22Rv1 (cell line): ENCODE measurements around the gene SLC4A1.

Experiments used
- H3K27ac ChIP-seq: fragments of 450-650 bp; 2 replicates; pipeline ENCODE4 v1.5.1; 2017
- ZFX ChIP-seq: fragments of 450-650 bp; IDR thresholded peaks from 2 replicates; pipeline ENCODE4 v1.6.1; 2017; ENCODE audit warnings: antibody characterized with exemption, borderline replicate concordance
- TF ChIP-seq, protein P1 (sequence below): fragments of 450-650 bp; IDR thresholded peaks from 2 replicates; pipeline ENCODE4 v1.5.1; 2017; ENCODE audit warnings: mild to moderate bottlenecking

Gene SLC4A1

DNA sequence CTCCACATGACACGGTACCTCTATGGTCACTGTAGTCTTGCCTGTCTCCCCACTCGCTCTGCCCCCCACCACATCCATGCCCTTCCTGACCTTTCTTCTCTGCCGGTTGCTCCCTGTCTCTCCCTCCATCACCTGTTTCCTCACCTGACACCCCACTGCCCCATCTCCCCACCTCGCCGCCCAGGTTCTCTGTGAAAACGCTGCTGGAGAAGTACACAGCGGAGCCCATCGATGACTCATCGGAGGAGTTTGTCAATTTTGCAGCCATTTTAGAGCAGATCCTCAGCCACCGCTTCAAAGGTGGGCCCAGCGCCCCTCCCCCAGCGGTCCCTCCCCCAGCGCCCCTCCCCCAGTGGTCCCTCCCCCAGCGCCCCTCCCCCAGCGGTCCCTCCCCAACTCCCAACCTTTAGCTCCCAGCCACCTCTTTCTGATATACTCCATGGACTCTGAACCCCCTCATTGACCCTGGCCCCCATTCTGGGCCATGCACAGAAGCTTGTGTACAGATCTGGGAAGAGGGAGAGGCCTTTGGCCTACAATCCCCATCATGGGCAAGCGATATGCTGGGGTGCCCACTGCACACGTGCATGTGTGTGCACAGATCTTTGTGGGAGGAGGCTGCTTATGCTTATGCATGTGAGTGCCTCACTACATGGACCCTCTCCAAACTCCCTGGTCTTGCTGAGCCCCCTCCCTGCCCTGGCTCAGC lies 44.6 kb upstream of the SLC4A1 start:
- TF ChIP-seq, protein P1, sequence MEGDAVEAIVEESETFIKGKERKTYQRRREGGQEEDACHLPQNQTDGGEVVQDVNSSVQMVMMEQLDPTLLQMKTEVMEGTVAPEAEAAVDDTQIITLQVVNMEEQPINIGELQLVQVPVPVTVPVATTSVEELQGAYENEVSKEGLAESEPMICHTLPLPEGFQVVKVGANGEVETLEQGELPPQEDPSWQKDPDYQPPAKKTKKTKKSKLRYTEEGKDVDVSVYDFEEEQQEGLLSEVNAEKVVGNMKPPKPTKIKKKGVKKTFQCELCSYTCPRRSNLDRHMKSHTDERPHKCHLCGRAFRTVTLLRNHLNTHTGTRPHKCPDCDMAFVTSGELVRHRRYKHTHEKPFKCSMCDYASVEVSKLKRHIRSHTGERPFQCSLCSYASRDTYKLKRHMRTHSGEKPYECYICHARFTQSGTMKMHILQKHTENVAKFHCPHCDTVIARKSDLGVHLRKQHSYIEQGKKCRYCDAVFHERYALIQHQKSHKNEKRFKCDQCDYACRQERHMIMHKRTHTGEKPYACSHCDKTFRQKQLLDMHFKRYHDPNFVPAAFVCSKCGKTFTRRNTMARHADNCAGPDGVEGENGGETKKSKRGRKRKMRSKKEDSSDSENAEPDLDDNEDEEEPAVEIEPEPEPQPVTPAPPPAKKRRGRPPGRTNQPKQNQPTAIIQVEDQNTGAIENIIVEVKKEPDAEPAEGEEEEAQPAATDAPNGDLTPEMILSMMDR, result no peak
- no peak for TF ChIP-seq ZFX
- no peak overlapping the region for H3K27ac ChIP-seq

DNA sequence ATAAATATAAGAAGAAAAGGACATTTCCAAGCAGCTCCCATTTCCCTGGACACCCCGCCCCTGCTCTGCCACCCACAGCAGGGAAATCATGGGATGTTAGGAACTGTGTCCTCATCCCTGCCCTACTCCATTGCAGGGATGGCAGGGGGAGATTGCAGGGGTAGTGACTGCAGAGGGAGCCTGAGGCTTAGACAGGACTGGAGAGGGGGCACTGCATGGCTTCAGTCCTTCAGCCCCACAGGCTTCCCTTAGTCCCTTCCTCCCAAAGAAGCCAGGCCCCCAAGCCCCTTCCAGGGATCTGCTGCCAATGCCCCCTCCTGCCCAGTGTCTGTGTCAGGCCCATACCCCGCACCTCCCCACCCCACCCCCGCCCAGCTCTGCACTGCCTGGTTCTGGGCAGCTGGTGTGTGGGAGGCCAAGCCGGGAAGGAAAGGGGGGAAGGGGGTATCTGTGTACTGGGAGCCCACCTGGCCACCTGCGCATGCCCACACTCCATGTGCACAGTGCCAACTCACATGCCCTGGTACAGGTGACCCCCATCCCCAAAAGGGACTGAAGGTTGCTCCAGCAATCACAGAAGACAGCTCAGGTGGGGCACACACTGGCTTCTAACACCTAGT lies 43.7 kb upstream of the SLC4A1 start:
- no peak for TF ChIP-seq ZFX
- TF ChIP-seq, protein P1, result no peak

DNA sequence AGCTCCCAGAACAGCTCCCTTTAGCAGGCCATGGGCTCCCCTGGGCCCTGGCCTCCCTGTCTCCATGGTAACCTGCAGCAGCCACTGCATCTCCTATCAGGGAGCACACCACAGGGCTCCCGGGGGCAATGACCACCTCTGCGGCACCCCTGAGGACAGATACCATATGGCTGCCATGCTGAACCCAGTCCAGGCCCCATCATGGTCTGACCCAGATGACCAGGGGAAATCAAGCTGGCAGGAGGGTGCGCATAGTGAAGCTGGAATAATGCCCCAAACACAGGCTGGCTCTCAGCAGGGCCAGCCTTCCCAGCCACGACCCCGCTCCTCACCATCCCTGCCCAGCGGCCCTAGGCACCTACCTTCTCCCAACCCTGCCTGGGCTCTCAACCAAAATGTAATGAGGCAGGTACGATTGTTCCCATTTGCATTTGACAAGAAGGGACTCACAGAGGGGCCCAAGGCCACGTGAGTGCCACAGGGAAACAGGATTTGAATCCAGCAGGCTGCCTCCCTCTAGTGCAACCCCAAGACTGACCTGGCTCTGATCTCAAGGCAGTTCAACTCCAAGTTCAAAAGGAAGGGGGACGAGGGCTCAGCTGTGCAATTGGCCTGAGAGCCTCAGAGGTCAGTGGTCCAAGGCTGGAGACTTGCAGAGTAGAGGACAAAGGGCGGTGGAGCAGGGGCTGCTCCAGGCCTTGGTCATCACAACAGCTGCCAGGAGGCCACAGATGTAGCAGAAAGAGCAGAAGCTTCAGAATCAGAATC lies 42.9 kb upstream of the SLC4A1 start:
- H3K27ac ChIP-seq, result no peak overlapping the region
- TF ChIP-seq, protein P1, result no peak
- TF ChIP-seq ZFX, result no peak

More for the DNA sequence above, 43.7 kb upstream of the SLC4A1 start:
- H3K27ac ChIP-seq, result no peak overlapping the region

DNA sequence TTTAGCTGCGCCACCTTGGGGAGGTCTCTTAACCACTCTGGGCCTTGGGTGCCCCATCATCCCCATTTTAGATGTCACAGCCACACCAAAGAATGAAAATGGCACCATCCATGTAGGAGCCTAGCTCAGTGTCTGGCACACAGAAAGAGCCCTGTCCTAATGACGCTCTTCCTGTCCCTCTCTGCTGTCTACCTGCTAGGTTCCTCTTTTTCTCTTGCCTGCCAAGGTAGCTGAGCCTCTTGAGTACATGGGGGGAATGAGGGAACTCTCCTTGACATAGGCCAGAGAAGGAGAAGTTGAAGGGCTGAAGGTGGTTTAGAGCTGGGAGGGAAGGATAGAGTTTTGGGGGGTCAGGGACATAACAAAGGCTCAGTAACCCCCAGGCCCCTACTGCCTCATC lies 42.3 kb upstream of the SLC4A1 start:
- no peak overlapping the region for H3K27ac ChIP-seq
- TF ChIP-seq, protein P1, result no peak
- TF ChIP-seq ZFX, result no peak

DNA sequence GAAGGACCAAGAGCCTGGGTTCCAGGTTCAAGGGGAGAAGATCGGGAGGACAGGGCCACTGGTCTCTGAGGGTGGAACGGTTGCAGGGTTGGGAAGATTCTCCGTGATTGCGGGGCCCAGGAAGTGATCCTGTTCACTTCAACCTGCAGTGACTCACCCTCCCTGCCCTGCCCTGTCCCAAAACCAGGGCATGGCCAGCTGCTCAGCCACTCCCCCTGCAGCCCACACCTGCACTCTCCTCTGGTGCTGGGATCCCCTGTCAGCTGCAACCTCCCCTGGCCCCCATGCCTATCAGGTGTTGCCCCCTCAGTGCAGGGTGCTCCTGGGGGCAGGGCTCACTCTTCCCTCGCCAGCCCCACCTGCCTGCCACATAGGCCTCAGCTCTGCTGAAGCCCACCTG lies 41.5 kb upstream of the SLC4A1 start:
- TF ChIP-seq, protein P1, result no peak
- TF ChIP-seq ZFX, result no peak
- H3K27ac ChIP-seq, result no peak overlapping the region

DNA sequence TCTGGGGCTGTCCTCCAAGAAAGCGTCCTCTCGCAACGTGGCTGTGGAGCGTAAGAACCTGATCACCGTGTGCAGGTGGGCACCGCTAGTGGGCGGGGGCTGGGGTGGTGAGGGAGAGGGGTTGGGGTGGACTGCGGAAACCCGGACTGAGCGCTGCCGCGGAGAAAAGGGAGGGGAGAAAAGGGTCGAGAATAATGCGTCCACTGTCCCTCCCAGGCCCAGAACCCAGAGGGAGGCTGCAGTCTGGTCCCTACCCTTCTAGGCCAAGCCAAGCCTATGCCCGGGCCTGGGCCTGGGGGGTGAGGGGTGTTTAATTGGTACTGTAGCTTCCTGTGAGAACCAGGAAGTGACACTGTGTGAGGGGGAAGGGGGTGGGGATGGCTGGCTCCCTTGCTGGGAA lies 40.9 kb upstream of the SLC4A1 start:
- H3K27ac ChIP-seq, result no peak overlapping the region
- TF ChIP-seq, protein P1, result no peak
- TF ChIP-seq ZFX, result no peak
